NT2/D1 (cell line): ENCODE data around the gene KCNC4.
A peak's percentile ranks its signal among the peaks of the same experiment; 100 is the strongest.

Source experiments
- DNase-seq: peaks from one replicate; pipeline ENCODE4 v3.0.0-alpha.2; 2011; ENCODE audit warnings: low read depth, low spot score
- H3K27me3 ChIP-seq: 2 replicates; pipeline ENCODE4 v1.6.0; 2011; ENCODE audit warnings: mild to moderate bottlenecking; ENCODE audit not compliant: insufficient read length, insufficient read depth
- H3K36me3 ChIP-seq: 2 replicates; pipeline ENCODE4 v1.6.1; 2011; ENCODE audit warnings: mild to moderate bottlenecking, low read length, mixed read lengths; ENCODE audit not compliant: insufficient read depth, insufficient read length
- H3K4me1 ChIP-seq: 2 replicates; pipeline ENCODE4 v1.5.1; 2011; ENCODE audit not compliant: insufficient read depth, insufficient read length
- H3K4me3 ChIP-seq: 2 replicates; pipeline ENCODE4 v1.5.1; 2011; ENCODE audit warnings: low read depth; ENCODE audit not compliant: insufficient read length
- H3K9ac ChIP-seq: 2 replicates; pipeline ENCODE4 v1.6.0; 2011; ENCODE audit warnings: low read depth; ENCODE audit not compliant: insufficient read length
- H3K9me3 ChIP-seq: 2 replicates; pipeline ENCODE4 v1.5.1; 2011; ENCODE audit warnings: mild to moderate bottlenecking, low read length; ENCODE audit not compliant: insufficient read depth
- SUZ12 ChIP-seq: IDR thresholded peaks from 2 replicates; pipeline ENCODE4 v1.6.1; 2011; ENCODE audit not compliant: insufficient read length, insufficient read depth; ENCODE audit errors: extremely low read depth
- YY1 ChIP-seq: IDR thresholded peaks from 2 replicates; pipeline ENCODE4 v1.6.1; 2011; ENCODE audit not compliant: insufficient read length, insufficient read depth
- ZNF274 ChIP-seq: IDR thresholded peaks from 2 replicates; pipeline ENCODE4 v1.6.1; 2011; ENCODE audit warnings: mild to moderate bottlenecking, low read depth, low read length

Gene KCNC4

DNA sequence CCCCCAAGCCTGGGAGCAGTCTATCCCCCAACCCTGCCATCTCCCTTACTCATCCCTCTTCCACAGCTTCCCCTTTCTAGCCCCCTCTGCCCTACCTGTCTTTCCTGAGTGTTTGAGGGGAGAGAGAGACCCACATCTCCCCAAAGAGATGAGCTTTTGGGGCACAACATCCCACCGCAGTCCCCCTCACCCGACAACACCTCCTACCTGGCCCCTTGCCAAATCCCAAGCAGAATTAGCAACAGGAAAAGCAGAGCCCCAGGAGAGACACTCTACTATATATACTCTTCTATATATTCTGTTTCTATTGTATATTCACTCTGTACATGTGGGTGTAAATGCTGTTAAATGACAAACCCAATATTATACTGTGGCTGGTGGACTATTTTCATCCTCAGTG, 9.9 kb upstream of the KCNC4 start:
- Histone ChIP-seq H3K4me1 (peaks cover 13% of the 10 kb centered on the region), H3K4me3 (no peak overlapping the region), H3K27me3 (no peaks in the 10 kb centered on the region), H3K9me3 (no peaks in the 10 kb centered on the region), H3K36me3 (no peaks in the 10 kb centered on the region), H3K9ac (no peak overlapping the region)
- DNase-seq = no peak
- TF ChIP-seq SUZ12 (no peak), YY1 (no peak), ZNF274 (no peak)

DNA sequence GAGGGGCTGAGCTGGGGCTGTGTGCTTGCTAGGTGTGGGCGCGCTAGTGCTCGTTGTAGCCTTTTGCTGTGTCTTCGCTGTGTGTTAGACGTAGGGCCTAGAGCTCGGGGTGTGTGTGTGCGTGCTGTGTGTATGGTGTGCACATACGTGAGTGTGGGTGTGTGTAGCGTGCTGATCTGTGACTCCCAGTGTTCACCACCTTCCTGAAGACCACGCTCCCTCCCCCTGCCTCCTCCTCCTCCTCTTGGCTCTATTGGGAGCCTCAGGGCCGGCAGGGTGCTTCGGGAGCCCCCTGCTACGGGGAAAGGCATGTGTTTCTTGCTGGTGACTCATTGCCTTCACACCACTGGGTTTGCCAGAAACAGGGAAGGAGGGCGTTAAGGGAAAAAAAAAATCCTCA, 9.4 kb upstream of the KCNC4 start:
- TF ChIP-seq SUZ12 (no peak), YY1 (no peak), ZNF274 (no peak)
- H3K4me3 ChIP-seq = no peak overlapping the region
- no peaks in the 10 kb centered on the region for H3K36me3 ChIP-seq
- no peaks in the 10 kb centered on the region for H3K9me3 ChIP-seq
- DNase-seq = no peak
- peak overlapping the region; percentile 36 for H3K9ac ChIP-seq
- H3K27me3 ChIP-seq = no peaks in the 10 kb centered on the region
- peaks cover 13% of the 10 kb centered on the region for H3K4me1 ChIP-seq

DNA sequence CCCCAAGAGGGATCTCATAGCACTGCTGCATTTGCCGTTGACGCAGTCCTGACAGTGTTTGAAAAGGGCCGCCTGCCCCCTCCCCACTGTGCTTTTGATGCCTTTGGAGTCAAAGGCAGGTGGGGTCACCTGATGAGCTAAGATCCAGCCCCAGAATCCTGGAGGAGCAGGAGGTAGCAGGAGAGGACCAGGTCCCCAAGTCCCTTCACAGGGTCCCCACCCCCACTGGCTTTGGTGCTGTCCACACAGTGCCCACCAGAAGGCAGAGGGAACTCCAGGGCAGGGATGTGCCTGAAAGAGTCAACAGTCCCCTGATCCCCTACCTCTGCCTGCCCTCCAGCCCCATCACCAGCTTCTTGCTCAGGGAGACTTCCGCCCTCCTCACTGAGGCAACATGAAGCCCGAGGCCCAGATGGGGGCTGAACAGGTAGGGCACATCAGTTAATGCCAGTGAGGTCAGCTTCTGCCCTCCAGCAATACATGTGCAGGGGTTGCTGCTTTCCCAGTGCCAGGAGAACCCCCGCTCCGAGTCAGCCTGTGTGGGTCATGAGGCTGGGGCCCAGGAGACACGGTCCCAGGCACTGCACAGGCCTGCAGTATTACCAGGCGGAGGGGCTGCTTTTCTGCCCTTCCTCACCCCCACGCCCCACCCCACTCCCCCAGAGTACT, 8.8 kb upstream of the KCNC4 start:
- H3K9ac ChIP-seq = no peak overlapping the region
- no peak for DNase-seq
- no peak overlapping the region for H3K4me3 ChIP-seq
- H3K36me3 ChIP-seq = no peaks in the 10 kb centered on the region
- no peaks in the 10 kb centered on the region for H3K9me3 ChIP-seq
- peaks cover 13% of the 10 kb centered on the region for H3K4me1 ChIP-seq
- no peaks in the 10 kb centered on the region for H3K27me3 ChIP-seq
- TF ChIP-seq ZNF274 (no peak), SUZ12 (no peak), YY1 (no peak)

DNA sequence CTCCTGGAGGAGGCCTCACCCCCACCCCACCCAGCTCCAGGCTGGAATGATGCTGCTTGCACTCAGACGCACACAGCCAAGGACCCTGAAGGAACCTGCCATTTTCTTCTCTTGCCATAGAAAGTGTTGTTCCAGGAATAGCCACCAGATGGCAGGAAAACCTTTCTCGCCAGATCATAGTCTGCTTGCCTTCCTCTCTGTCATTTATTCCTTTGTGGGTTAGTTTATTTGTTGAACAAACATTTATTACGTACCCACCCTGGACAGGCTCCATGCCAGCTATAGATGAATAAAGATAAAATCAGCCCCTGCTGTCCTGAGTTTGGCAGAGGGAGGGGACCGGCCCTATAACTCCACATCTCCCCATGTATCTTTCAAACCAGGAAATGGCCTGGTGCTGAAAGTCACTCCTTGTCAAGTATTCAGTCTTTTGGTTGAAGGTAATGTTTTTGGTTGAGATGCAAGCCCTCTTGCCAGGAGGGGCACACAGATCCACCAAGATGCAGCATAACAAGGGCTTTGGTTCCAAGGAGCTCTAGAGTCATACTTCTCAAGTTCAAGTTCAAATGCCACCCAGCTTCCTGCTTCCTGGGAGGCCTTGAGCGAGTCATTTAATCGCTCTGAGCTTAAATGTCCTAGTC, 7.0 kb upstream of the KCNC4 start:
- Histone ChIP-seq H3K9ac (no peak overlapping the region), H3K4me3 (no peak overlapping the region), H3K27me3 (no peaks in the 10 kb centered on the region), H3K9me3 (no peaks in the 10 kb centered on the region), H3K4me1 (peaks cover 13% of the 10 kb centered on the region), H3K36me3 (no peaks in the 10 kb centered on the region)
- TF ChIP-seq YY1 = no peak
- no peak for DNase-seq

DNA sequence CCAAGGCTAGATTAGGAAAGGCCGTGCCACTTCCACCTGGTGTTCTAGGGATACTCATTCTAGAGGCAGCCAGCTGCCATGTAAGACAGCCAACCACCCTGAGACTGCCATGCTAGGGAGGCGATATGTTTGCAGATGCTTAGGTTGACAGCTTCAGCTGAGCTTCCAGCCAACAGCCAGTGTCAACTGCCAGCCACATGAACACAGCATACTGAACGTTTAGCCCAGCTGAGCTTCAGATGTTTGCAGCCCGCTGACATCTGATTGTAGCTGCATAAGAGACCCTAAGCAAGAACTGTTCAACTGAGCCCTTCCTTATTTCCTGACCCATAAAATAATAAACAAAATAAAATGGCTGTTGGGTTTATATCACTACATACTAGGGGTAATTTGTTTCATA, 5.0 kb upstream of the KCNC4 start:
- H3K9me3 ChIP-seq = no peaks in the 10 kb centered on the region
- no peaks in the 10 kb centered on the region for H3K36me3 ChIP-seq
- TF ChIP-seq ZNF274 (no peak), SUZ12 (no peak)
- no peak for DNase-seq
- H3K9ac ChIP-seq = no peak overlapping the region
- no peaks in the 10 kb centered on the region for H3K27me3 ChIP-seq
- H3K4me1 ChIP-seq = peaks cover 15% of the 10 kb centered on the region
- no peak overlapping the region for H3K4me3 ChIP-seq

DNA sequence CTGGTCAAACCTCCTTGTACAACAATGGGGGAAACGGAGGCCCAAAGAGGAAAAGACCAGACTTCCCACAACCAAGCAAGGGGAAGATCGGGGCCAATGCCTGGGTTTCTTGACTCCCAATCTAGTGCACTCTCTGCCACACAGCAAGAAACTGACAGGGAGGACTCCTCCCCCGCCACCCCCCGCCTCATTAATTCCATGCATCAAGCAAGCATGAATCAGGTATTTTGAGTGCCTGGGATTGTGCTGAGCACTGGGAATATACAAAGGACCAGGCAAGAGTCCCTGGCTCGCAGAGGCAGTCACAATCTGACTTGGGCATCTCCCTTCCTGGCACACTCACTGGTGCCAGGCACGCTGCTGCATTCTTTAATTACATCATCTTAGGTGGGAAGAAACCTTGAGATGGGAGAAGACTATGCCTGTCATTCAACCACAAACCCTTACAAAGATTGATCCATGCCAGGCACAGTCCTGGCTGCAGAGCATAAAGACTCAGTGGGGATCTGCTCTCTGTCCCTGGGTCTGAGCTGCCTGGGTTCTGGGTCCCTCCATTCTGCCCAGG, 4.4 kb upstream of the KCNC4 start:
- H3K36me3 ChIP-seq = no peaks in the 10 kb centered on the region
- TF ChIP-seq YY1 (no peak), ZNF274 (no peak), SUZ12 (no peak)
- no peaks in the 10 kb centered on the region for H3K27me3 ChIP-seq
- no peak for DNase-seq
- peaks cover 14% of the 10 kb centered on the region for H3K4me1 ChIP-seq
- no peaks in the 10 kb centered on the region for H3K9me3 ChIP-seq
- no peak overlapping the region for H3K9ac ChIP-seq
- H3K4me3 ChIP-seq = no peak overlapping the region

DNA sequence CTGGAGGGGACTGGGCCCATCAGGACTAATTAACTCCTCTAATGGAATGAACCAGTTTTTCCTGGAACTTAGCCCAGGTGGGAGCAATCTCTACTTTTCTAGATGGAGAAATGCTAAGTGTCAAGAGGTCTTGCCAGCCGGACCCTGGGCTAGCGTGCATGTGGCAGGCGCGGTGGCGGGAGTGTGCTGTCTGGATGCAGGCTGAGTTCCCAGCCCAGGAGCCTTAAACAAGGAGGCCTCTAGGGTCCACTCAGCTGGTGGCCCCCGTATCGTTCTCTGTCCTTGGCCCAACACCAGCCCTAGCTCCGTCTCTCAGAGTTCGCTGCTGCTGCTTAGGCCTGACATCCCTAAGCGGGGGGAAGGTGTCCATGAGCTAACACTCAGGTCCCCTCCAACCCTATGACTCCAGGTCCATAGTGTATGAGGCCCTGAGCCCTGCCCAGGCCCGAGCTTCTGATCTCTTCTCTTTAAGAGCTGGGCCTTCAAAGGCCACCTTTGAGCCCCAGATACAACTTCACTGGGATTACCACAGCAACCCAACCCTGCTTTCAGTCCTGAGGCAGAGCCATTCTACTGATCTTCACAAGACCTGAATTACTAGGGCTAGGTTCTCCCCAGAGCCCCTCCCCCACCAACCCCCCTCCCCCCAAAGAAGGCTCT, 3.7 kb upstream of the KCNC4 start:
- DNase-seq = no peak
- Histone ChIP-seq H3K27me3 (peaks cover 5% of the 10 kb centered on the region), H3K4me3 (no peak overlapping the region), H3K36me3 (no peaks in the 10 kb centered on the region), H3K9me3 (no peaks in the 10 kb centered on the region), H3K4me1 (peaks cover 8% of the 10 kb centered on the region), H3K9ac (no peak overlapping the region)
- TF ChIP-seq YY1 (no peak), ZNF274 (no peak), SUZ12 (no peak)
